Limb (tissue), 2 donors: ENCODE measurements around the gene DNAH10.
"Not testable (repeated sequence)": the region's sequence is repeated elsewhere in the genome, so short reads cannot be mapped to it uniquely, and the experiment has no call there.

Source experiments
- DNase-seq, 2 donors: peaks; one replicate each; pipeline ENCODE4 v3.0.0-alpha.2; 2016; ENCODE audit errors: extremely low spot score in 2 of 2

The DNAH10 gene

DNA sequence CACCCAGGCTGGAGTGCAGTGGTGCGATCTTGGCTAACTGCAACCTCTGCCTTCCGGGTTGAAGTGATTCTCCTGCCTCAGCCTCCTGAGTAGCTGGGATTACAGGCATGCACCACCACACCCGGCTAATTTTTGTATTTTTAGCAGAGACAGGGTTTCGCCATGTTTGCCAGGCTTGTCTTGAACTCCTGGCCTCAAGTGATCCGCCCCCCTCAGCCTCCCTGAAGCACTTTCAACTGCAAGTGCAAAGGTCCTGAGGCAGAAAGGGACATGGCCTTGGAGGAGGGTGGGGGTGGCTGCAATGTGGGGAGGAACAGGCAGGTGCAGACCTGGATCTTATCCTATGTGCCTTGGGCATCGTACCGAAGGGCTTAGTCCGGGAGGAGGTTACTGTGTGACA is 27.3 kb downstream of the DNAH10 start:
- DNase-seq = not testable (repeated sequence)

GRCh38 chr12:123790905-123791467 is 28.9 kb downstream of the DNAH10 start:
- DNase-seq = no peak

DNA sequence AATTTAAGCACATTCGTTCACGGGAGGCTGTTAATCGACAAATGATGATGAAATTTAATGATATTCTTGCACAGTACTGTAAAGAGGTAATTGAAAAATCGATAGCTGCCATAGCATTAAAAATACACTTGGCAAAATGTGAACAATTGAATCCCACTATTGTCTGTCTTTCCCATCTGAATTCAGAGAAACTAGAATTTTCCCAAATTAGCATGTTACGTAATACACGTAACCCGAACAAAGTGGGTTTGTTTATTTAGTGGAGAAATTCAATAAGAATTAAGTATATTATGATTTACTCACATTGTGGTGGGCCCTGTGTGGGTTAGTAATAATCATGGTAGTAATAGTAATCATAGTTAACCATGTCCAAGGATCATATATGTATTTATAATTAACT is 31.9 kb downstream of the DNAH10 start:
- DNase-seq = no peak

- no peak for DNase-seq
Observed at GRCh38 chr12:123798518-123798917, 36.4 kb downstream of the DNAH10 start.

- no peak for DNase-seq
Observed at GRCh38 chr12:123799227-123799626, 37.1 kb downstream of the DNAH10 start.

- DNase-seq = no peak
Observed at GRCh38 chr12:123801573-123802178, 39.6 kb downstream of the DNAH10 start.

DNA sequence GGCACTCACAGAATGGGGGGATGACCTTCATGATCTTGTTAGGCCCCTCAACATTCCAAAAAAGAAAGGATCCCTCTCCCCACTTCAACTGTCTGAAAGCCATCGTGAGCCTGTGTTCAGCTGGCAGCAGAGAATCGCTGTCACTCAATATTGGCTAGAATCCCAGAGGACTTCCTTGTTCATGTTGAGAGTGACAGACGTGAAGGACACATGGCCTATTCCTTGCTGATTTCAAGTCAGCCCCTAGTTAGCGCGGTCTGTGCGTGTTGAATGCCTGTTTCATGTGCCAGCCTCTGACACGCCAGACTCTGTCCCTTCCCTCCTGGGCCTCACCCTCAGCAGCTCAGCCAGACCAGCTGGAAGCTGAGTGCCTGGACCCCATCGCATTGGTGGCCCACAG is 43.1 kb downstream of the DNAH10 start:
- DNase-seq = no peak

GRCh38 chr12:123807002-123807401 is 44.9 kb downstream of the DNAH10 start:
- DNase-seq = no peak

GRCh38 chr12:123807670-123808069 is 45.6 kb downstream of the DNAH10 start:
- no peak for DNase-seq

DNA sequence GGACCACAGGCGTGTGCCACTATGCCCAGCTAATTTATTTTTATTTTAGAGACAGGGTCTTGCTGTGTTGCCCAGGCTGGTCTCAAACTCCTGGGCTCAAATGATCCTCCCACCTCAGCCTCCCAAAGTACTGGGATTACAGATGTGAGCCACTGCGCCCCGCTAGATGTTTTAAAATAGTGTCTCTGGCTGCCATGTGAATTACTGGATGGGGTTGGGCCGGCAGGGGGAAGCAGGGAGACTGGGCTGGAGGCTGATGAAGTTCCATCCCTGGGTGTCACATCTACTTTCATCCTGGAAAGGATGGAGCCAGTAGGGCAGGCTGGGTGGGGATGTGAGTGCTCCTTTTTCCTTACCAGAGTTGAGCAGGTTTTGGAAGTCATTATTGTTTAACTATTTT is 46.1 kb downstream of the DNAH10 start:
- DNase-seq = no peak

DNA sequence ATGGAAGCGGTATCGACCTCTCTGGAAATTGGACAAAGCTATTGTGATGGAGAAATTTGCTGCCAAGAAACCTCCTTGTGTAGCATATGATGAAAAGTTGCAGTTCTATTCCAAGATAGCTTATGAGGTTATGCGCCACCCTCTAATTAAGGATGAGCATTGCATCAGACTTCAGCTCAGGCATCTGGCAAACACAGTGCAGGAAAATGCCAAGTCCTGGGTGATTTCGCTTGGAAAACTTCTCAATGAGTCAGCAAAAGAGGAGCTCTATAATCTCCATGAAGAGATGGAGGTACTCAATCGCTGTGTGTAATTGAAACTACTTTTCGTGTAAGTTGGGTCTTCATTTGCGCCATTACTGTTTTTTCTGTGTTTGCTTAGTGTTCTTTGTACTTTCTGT is 51.2 kb downstream of the DNAH10 start:
- no peak for DNase-seq

GRCh38 chr12:123815968-123816367 is 53.9 kb downstream of the DNAH10 start:
- no peak for DNase-seq

- no peak for DNase-seq
Observed at GRCh38 chr12:123816896-123817537, 54.9 kb downstream of the DNAH10 start.

DNA sequence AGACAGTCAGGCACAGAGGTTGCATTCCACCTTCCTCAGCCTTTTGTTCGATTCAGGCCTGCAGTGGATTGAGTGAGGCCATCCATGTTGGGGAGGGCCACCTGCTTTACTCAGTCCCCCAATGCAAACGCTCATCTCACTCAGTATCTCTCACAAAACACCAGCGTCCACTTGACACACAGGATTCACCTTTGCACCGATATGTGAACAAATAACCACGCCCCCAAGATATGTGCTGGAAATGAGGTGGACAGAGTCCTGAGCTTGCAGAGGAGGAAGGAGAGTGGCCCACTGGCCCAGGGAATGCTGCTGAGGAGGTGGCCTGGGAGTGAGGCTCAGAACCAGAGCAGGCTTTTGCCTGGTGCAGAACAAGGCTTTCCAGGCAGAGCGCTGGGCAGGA is 60.7 kb downstream of the DNAH10 start:
- DNase-seq = no peak

DNA sequence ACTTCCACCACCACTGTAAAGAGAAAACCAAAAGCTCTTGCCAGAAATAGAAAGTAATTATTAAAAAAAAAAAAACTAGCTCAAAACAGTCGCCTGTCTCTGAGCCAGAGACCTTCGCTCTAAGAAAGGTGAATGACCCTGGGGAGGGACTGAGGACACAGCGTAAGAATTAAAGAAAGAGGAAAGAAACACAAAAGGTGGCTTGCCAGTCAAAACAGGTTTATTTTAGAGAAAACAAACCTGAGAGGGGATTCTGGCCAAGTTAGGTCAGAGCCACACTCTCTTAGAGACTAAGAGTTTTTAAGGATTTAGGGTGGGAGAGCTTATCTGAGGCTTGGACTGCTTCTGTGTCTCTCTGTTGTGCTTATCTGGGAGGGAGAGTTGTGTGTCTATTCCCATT is 66.0 kb downstream of the DNAH10 start:
- DNase-seq = no peak

- no peak for DNase-seq
Observed at GRCh38 chr12:123828854-123829547, 66.9 kb downstream of the DNAH10 start.

GRCh38 chr12:123829561-123829960 is 67.5 kb downstream of the DNAH10 start:
- DNase-seq = no peak

DNA sequence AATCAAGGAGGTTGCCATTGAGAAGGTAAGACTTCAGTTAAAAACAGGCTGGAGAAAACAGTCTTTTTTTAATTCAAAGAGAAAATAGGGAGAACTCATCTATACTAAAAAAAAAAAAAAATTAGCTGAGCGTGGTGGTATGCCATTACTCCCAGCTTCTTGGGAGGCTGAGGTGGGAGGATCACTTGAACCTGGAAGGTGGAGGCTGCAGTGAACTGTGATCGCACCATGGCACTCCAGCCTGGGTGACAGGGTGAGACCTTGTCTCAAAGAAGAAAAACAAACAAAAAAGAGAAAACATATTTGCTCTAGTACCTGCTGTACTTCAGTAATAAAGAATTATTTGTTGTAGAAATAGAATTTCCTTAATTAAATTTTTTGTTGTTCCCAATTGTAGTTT is 68.6 kb downstream of the DNAH10 start:
- DNase-seq = no peak

GRCh38 chr12:123832052-123832451 is 70.0 kb downstream of the DNAH10 start:
- DNase-seq = no peak

DNA sequence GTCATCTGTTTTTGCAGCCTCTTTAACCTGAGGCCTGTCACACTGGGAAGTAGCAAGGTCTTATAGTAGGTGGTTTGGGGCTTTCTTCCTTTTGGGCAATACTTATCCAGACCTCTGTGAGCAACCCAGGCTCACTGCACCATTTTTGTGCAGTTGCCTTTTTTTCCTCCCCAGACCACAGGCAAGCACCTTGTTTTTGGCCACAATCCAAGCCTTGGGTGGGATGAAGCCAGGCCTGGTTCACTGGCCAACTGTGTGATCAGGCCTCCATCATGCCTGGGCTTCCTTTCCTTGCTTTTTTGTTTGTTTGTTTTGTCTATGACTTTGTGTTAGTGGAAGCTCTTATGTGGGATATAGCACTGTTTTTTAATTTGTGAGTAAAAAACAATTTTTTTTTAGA is 71.7 kb downstream of the DNAH10 start:
- DNase-seq = no peak

DNA sequence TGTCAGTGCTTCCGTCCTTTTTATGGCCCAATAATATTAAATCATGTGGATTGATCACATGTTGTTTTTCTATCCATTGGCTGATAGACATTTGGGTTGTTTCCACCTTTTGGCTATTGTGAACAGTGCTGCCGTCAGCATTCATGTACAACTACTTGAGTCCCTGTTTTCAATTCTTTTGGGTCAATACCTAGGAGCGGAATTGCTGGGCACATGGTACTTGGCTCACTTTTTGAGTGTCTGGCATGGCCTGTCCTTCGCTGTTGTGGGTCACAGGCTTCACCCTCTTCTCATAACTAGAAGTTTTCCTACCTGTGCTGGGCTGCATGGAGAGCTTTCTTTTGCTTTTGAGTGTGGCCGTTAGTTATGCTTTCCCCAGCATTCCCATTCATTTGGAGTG is 72.7 kb downstream of the DNAH10 start:
- no peak for DNase-seq

DNA sequence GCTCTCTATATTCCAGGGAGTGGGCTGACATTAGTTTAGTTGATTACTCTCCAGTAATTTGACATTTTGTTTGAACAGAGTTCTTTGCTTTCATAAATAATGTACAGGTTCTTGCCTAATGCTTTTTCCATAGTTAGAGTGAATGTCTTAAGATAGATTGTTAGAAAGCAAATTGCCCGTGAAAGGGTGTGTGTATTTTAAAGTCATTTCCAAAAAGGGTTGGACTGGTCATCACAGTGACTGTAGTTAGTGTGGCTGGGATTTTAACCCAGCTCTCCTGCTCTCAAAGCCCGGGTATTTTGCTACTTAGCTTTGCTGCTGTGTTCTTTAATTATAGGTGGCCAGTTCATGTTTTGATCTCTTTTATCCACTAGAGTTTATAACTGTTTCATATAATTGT is 74.2 kb downstream of the DNAH10 start:
- DNase-seq = no peak

- DNase-seq = no peak
Observed at GRCh38 chr12:123839826-123840225, 77.7 kb downstream of the DNAH10 start.
